Caco-2 (cell line): Measurements from ENCODE around the gene PGBD5. TPM values are rescaled to one million over a fixed set of nuclear protein-coding genes. Genes with fewer than 3 reads are reported as not detected.

Experiments
- BruUV-seq: library from RNA; stranded (reverse); fragments of 400-500 nt; replicated peaks from 2 replicates; lab custom pipeline; 2021; lab: Mats Ljungman, UMichigan
- CTCF ChIA-PET: fragments of 300-600 bp; sonication (Branson Sonifier 250); formaldehyde crosslinking; loops from one replicate; lab custom pipeline; 2022; ENCODE audit warnings: antibody characterized with exemption; lab: Charles Lee
- POLR2A ChIA-PET: fragments of 300-600 bp; sonication (Branson Sonifier 250); formaldehyde crosslinking; loops from one replicate; lab custom pipeline; 2022; ENCODE audit warnings: antibody characterized with exemption; lab: Charles Lee
- DNase-seq, 2 experiments: peaks; one replicate each; pipeline versions ENCODE4 v3.0.0 to v3.0.0-alpha.2; 2020 to 2022
- H3K27me3 ChIP-seq: replicated peaks from 2 replicates; pipeline ENCODE4 v1.6.0; 2011; ENCODE audit warnings: low read length; ENCODE audit not compliant: control insufficient read depth, insufficient read depth
- H3K36me3 ChIP-seq: 2 replicates; pipeline ENCODE4 v1.5.1; 2011; ENCODE audit warnings: low read length; ENCODE audit not compliant: control insufficient read depth, insufficient read depth
- H3K4me1 ChIP-seq: fragments of 250-450 bp; sonication (Bioruptor Pico); 2 replicates; pipeline ENCODE4 v1.5.1; 2020; ENCODE audit warnings: mild to moderate bottlenecking
- H3K4me3 ChIP-seq: 2 replicates; pipeline ENCODE4 v1.5.1; 2011; ENCODE audit warnings: low read depth, mild to moderate bottlenecking, control low read depth, low read length
- H3K9me3 ChIP-seq: fragments of 250-450 bp; sonication (Bioruptor Pico); 2 replicates; pipeline ENCODE4 v1.5.1; 2020; ENCODE audit warnings: mild to moderate bottlenecking, moderate library complexity
- H3K27ac Mint-ChIP-seq: one replicate; pipeline ENCODE4 v1.8.0; 2022; ENCODE audit warnings: mixed read lengths; ENCODE audit not compliant: unreplicated experiment
- H3K27me3 Mint-ChIP-seq: one replicate; pipeline ENCODE4 v1.8.0; 2022; ENCODE audit warnings: mixed read lengths; ENCODE audit not compliant: insufficient read depth, unreplicated experiment
- H3K36me3 Mint-ChIP-seq: one replicate; pipeline ENCODE4 v1.8.0; 2022; ENCODE audit warnings: mild to moderate bottlenecking, mixed read lengths; ENCODE audit not compliant: insufficient read depth, unreplicated experiment
- H3K4me1 Mint-ChIP-seq: one replicate; pipeline ENCODE4 v1.8.0; 2022; ENCODE audit warnings: low read depth, mixed read lengths; ENCODE audit not compliant: unreplicated experiment
- H3K4me3 Mint-ChIP-seq: one replicate; pipeline ENCODE4 v1.8.0; 2022; ENCODE audit warnings: mild to moderate bottlenecking, moderate library complexity, mixed read lengths; ENCODE audit not compliant: unreplicated experiment
- H3K9me3 Mint-ChIP-seq: one replicate; pipeline ENCODE4 v1.8.0; 2022; ENCODE audit warnings: mixed read lengths; ENCODE audit not compliant: unreplicated experiment
- CTCF ChIP-seq, 2 experiments: fragments of 200-600 bp in 1 of 2; IDR thresholded peaks; 1 replicate in 1 of 2; 2 replicates in 1 of 2; pipeline versions ENCODE4 v1.5.1 to v1.8.0; 2011 to 2022; ENCODE audit warnings: antibody characterized with exemption in 1 of 2, control low read depth in 1 of 2, inconsistent platforms in 1 of 2, low read depth in 1 of 2, low read length in 1 of 2, mild to moderate bottlenecking in 1 of 2, moderate library complexity in 1 of 2; ENCODE audit not compliant: insufficient read depth in 1 of 2, severe bottlenecking in 1 of 2, unreplicated experiment in 1 of 2
- intact Hi-C: fragments of 100-400 bp; cut with micrococcal nuclease; formaldehyde crosslinking; loops from one replicate; pipeline ENCODE4 v1.10.0; 2022; ENCODE audit not compliant: unreplicated experiment
- total RNA-seq: library from RNA; stranded (reverse); gene quantifications from 2 replicates; pipeline ENCODE4 v1.2.3, GENCODE V29; 2022

Gene PGBD5
- total RNA-seq, 1 experiment from 2014 or later = 2.4 TPM

- no peaks in the 10 kb centered on the region for H3K27me3 ChIP-seq
- no peaks in the 10 kb centered on the region for H3K36me3 Mint-ChIP-seq
- no peak overlapping the region for H3K27ac Mint-ChIP-seq
- H3K4me1 Mint-ChIP-seq = peaks cover 6% of the 10 kb centered on the region
- H3K4me1 ChIP-seq = no peaks in the 10 kb centered on the region
- H3K36me3 ChIP-seq = no peaks in the 10 kb centered on the region; the same call in 1 of the 2 replicates
- no peak for DNase-seq
- intact Hi-C loops = no loop called here
- BruUV-seq = no TSS peak
- H3K4me3 Mint-ChIP-seq = no peak overlapping the region
- H3K9me3 Mint-ChIP-seq = no peaks in the 10 kb centered on the region
- ChIA-PET POLR2A (no interaction called here), CTCF (no interaction called here)
- H3K4me3 ChIP-seq = no peak overlapping the region
- peaks cover 7% of the 10 kb centered on the region for H3K27me3 Mint-ChIP-seq
- no peak for TF ChIP-seq CTCF (IDR thresholded peaks at IDR 0.05; ENCODE audit: insufficient read depth in 1 of 2, low read depth in 1 of 2, low read length in 1 of 2, severe bottlenecking in 1 of 2, unreplicated experiment in 1 of 2)
- no peaks in the 10 kb centered on the region for H3K9me3 ChIP-seq
These were observed 57.3 kb downstream of the PGBD5 start for GRCh38 chr1:230368871-230369270.

GRCh38 chr1:230368363-230368762 is 57.8 kb downstream of the PGBD5 start:
- Mint-ChIP-seq H3K4me3 (no peak overlapping the region), H3K36me3 (no peaks in the 10 kb centered on the region), H3K9me3 (no peaks in the 10 kb centered on the region), H3K4me1 (peaks cover 6% of the 10 kb centered on the region), H3K27me3 (peaks cover 7% of the 10 kb centered on the region), H3K27ac (no peak overlapping the region)
- CTCF ChIA-PET = no interaction called here
- no peaks in the 10 kb centered on the region for H3K4me1 ChIP-seq
- H3K36me3 ChIP-seq = no peaks in the 10 kb centered on the region; the same call in 1 of the 2 replicates
- H3K9me3 ChIP-seq = no peaks in the 10 kb centered on the region
- POLR2A ChIA-PET = no interaction called here
- no TSS peak for BruUV-seq
- DNase-seq = no peak
- no peak for TF ChIP-seq CTCF (IDR thresholded peaks at IDR 0.05; ENCODE audit: insufficient read depth in 1 of 2, low read depth in 1 of 2, low read length in 1 of 2, severe bottlenecking in 1 of 2, unreplicated experiment in 1 of 2)
- intact Hi-C loops = no loop called here
- H3K27me3 ChIP-seq = no peaks in the 10 kb centered on the region
- no peak overlapping the region for H3K4me3 ChIP-seq

- intact Hi-C loops = no loop called here
- H3K27me3 Mint-ChIP-seq = peaks cover 7% of the 10 kb centered on the region
These were observed 59.6 kb downstream of the PGBD5 start for GRCh38 chr1:230366504-230366915.

More at GRCh38 chr1:230366504-230366915, 59.6 kb downstream of the PGBD5 start:
- H3K4me1 ChIP-seq = no peaks in the 10 kb centered on the region
- no peak overlapping the region for H3K4me3 Mint-ChIP-seq
- BruUV-seq = no TSS peak
- DNase-seq = no peak
- no peak overlapping the region for H3K27ac Mint-ChIP-seq
- ChIA-PET CTCF (interaction anchor here (0.6 to 1.0 kb wide), 2 partner anchors 199 to 215 kb away, joined by 3 to 5 read pairs; no protein-coding TSS in a partner anchor), POLR2A (no interaction called here)
- H3K9me3 Mint-ChIP-seq = no peaks in the 10 kb centered on the region
- no peak for TF ChIP-seq CTCF (IDR thresholded peaks at IDR 0.05; ENCODE audit: insufficient read depth in 1 of 2, low read depth in 1 of 2, low read length in 1 of 2, severe bottlenecking in 1 of 2, unreplicated experiment in 1 of 2)
- no peaks in the 10 kb centered on the region for H3K36me3 Mint-ChIP-seq
- H3K9me3 ChIP-seq = no peaks in the 10 kb centered on the region
- H3K27me3 ChIP-seq = no peaks in the 10 kb centered on the region
- peaks cover 6% of the 10 kb centered on the region for H3K4me1 Mint-ChIP-seq
- no peaks in the 10 kb centered on the region; the same call in 1 of the 2 replicates for H3K36me3 ChIP-seq
- H3K4me3 ChIP-seq = no peak overlapping the region
